ENCODE measurements around the gene SIGLECL1. TPM values are rescaled to one million over a fixed set of nuclear protein-coding genes. Genes with fewer than 3 reads are reported as not detected.
"Not testable (repeated sequence)": the region's sequence is repeated elsewhere in the genome, so short reads cannot be mapped to it uniquely, and the experiment has no call there.

Gene SIGLECL1
- total and polyA plus RNA-seq, 8 donors: not detected

DNA sequence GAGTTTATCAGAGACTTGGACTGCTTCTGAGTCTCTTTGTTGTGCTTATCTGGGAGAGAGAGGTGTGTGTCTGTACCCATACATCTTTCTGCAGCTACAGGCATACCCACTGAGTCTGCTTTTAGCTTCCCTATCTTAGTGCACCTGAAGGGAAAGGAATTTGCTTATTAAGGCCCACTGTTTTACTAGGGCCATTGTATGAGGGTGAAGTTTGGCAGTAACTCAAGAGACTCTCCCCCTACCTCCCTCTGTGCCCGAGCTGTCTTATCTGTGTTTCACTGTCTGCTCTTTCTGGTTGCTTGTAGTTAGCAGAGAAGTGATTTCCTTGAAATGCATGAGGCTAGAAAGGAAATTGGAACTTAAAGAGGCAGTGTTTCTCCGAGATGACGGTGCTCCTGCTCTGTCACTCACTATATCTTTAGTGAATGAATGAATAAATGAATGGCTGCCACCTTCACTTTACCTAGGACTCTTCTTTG, 26.7 kb upstream of the SIGLECL1 start:
- no peaks in the 10 kb centered on the region for H3K9me3 ChIP-seq

DNA sequence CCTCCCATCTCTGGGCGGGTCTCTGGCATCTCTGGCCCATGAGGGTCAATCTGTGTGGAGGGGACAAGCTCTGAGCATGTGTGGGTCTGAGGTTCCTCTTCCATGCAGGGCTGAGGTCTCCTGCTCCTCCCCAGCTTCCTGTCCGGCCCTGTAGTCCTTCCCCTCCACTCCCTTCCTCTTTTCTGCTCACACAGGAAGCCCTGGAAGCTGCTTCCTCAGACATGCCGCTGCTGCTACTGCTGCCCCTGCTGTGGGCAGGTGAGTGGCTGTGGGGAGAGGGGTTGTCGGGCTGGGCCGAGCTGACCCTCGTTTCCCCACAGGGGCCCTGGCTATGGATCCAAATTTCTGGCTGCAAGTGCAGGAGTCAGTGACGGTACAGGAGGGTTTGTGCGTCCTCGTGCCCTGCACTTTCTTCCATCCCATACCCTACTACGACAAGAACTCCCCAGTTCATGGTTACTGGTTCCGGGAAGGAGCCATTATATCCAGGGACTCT, 25.9 kb upstream of the SIGLECL1 start, which contains the start of gene CD33:
Gene CD33, plus strand, starts transcription at position 183 of the 496 bp plus-strand sequence. Its CDS starts 39 bp downstream, at position 222.
- peak within 1 kb of the TSS in 1 of 2 donors; percentile 78 for H3K27ac ChIP-seq
- H3K27me3 ChIP-seq: peaks cover 0 to 17% of the 10 kb centered on the region in 2 donors
- ATAC-seq: peak; percentile 86
- DNase-seq: peak in 2 of 4 donors; percentile 65 to 77
- H3K4me3 ChIP-seq: peak within 1 kb of the TSS; percentile 13 to 47
- H3K36me3 ChIP-seq; H3K9me3 ChIP-seq; intact Hi-C loops (cut with DNase I): not testable (repeated sequence)
- peaks cover 0 to 16% of the 10 kb centered on the region in 2 donors for H3K4me1 ChIP-seq

More for the DNA sequence above, 26.7 kb upstream of the SIGLECL1 start:
- H3K27me3 ChIP-seq: peaks cover 0 to 17% of the 10 kb centered on the region in 2 donors
- intact Hi-C loops (cut with DNase I): no loop called here
- peaks cover 0 to 16% of the 10 kb centered on the region in 2 donors for H3K4me1 ChIP-seq
- no peak overlapping the region for H3K4me3 ChIP-seq
- DNase-seq: no peak
- no peak for ATAC-seq
- H3K36me3 ChIP-seq: no peaks in the 10 kb centered on the region
- peak overlapping the region in 1 of 2 donors; percentile 78 for H3K27ac ChIP-seq
- TF ChIP-seq, protein P1, sequence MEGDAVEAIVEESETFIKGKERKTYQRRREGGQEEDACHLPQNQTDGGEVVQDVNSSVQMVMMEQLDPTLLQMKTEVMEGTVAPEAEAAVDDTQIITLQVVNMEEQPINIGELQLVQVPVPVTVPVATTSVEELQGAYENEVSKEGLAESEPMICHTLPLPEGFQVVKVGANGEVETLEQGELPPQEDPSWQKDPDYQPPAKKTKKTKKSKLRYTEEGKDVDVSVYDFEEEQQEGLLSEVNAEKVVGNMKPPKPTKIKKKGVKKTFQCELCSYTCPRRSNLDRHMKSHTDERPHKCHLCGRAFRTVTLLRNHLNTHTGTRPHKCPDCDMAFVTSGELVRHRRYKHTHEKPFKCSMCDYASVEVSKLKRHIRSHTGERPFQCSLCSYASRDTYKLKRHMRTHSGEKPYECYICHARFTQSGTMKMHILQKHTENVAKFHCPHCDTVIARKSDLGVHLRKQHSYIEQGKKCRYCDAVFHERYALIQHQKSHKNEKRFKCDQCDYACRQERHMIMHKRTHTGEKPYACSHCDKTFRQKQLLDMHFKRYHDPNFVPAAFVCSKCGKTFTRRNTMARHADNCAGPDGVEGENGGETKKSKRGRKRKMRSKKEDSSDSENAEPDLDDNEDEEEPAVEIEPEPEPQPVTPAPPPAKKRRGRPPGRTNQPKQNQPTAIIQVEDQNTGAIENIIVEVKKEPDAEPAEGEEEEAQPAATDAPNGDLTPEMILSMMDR (IDR thresholded peaks at IDR 0.05): no peak

- peaks cover 0 to 16% of the 10 kb centered on the region in 2 donors for H3K4me1 ChIP-seq
- peaks cover 0 to 9% of the 10 kb centered on the region in 2 donors for H3K27me3 ChIP-seq
- peak overlapping the region in 1 of 2 donors; percentile 47 for H3K4me3 ChIP-seq
- intact Hi-C loops (cut with DNase I): no loop called here
- TF ChIP-seq, protein P1 (IDR thresholded peaks at IDR 0.05): no peak
- no peak for DNase-seq
- no peak for ATAC-seq
- H3K9me3 ChIP-seq: no peaks in the 10 kb centered on the region
- no peaks in the 10 kb centered on the region for H3K36me3 ChIP-seq
- peak overlapping the region in 1 of 2 donors; percentile 78 for H3K27ac ChIP-seq
Measured at GRCh38 chr19:51226067-51226466, 24.8 kb upstream of the SIGLECL1 start.

DNA sequence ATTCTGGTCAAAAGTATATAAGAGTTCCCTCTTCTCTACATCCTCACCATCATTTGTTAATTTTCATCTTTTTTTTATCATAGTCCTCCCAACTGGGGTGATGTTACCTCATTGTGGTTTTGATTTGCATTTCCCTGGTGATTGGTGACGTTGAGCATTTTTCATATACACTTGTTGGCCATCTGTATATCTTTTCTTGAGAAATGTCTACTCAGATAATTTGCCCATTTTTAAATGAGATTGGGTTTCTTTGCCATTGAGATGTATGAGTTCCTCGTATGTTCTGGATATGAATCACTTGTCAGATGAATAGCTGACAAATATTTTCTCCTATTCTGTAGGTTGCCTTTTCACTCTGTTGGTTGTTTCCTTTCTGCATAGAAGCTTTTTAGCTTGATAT, 23.6 kb upstream of the SIGLECL1 start:
- Histone ChIP-seq H3K36me3 (no peaks in the 10 kb centered on the region), H3K4me3 (no peak overlapping the region), H3K27me3 (peaks cover 0 to 17% of the 10 kb centered on the region in 2 donors), H3K4me1 (peaks cover 0 to 16% of the 10 kb centered on the region in 2 donors), H3K27ac (no peak overlapping the region), H3K9me3 (no peaks in the 10 kb centered on the region)
- intact Hi-C loops (cut with DNase I): no loop called here
- no peak for ATAC-seq
- TF ChIP-seq, protein P1 (IDR thresholded peaks at IDR 0.05): no peak
- no peak for DNase-seq

GRCh38 chr19:51227966-51228365, 22.9 kb upstream of the SIGLECL1 start:
- TF ChIP-seq, protein P1 (IDR thresholded peaks at IDR 0.05): no peak
- Histone ChIP-seq H3K4me1 (peaks cover 0 to 16% of the 10 kb centered on the region in 2 donors), H3K27ac (no peak overlapping the region), H3K36me3 (no peaks in the 10 kb centered on the region), H3K9me3 (no peaks in the 10 kb centered on the region), H3K27me3 (peaks cover 0 to 19% of the 10 kb centered on the region in 2 donors), H3K4me3 (no peak overlapping the region)
- intact Hi-C loops (cut with DNase I): no loop called here
- ATAC-seq (no peak), DNase-seq (no peak)
